NCI-H2171 (cell line): ENCODE data around the gene CREB5.

Experiments used
- DNase-seq: peaks from one replicate; lab custom pipeline; 2025; lab: John Stamatoyannopoulos, UW

CREB5 gene

DNA sequence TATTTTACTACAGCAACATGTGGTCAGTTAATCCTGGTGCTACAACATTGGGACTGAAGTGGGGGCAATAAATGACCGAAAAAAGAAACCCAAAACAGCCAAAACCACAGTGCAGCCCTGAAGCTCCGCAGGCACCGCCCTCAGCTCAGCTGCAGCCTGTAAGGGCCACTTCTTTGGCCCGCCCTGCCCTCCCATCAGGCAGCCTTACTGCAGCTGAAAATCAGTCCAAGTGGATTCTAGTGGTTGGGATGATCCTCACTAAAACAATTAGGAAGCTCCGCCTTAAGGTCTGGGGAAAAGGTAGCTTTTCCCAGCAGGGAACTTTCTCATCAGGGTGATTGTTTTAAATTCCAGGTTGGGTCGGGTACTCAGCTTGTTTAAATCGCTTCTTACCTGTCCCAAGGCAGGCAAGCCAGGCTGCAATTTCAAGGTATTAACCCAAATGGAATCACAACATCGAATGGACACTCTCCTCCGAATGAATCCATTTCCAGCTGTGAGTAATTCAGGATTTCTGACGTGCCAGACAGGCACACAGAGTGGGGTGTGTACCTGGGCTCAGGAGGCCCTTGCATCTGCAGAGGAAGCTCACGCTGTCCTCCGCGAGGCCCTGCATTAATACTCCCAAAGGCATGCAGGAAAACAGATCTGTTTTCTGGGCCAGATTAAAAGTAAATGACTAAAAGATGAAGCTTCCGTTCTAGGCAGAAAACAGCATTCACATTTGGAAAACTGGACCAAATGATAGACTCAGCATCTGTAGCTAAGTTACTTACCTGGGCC lies 104.3 kb downstream of the CREB5 start:
- no peak for DNase-seq

DNA sequence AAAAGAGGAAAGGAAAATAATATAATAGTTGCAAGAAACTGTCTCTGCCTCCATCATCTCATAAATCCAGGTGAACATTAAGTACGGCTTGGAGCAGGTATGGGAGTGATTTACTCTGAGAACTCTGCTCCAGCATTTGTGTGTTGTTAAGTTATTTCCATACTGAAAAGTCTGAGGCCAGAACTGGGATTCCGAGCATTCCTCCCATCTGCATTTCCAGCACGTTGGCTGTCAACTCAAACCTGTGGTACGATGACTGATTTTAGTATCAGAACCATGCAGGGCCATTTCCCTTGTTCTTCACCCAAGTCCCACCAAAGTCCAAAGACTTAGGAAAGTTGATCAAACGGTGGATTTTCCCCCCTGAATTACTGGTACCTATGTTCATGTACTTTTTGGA lies 104.9 kb downstream of the CREB5 start:
- DNase-seq: no peak

DNA sequence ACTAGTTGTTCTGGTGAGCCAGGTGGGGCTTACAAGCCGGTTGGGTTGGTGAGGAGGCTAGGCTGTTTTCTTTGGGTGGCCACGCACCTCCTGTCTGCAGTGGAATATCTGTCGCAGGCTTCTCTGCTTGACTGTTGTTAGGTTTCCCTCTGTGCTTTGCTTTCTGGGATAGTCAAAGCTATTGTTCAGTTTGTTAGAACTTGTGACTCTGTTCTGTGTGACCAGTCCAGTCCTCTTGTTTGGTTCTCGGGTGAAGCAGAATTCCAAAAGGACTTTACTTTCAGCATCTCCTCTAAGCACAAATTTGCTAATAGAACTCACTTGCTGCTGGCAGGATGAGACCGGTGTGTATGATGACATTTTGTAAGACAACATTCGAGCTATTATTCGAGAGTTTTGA lies 105.3 kb downstream of the CREB5 start:
- no peak for DNase-seq

DNA sequence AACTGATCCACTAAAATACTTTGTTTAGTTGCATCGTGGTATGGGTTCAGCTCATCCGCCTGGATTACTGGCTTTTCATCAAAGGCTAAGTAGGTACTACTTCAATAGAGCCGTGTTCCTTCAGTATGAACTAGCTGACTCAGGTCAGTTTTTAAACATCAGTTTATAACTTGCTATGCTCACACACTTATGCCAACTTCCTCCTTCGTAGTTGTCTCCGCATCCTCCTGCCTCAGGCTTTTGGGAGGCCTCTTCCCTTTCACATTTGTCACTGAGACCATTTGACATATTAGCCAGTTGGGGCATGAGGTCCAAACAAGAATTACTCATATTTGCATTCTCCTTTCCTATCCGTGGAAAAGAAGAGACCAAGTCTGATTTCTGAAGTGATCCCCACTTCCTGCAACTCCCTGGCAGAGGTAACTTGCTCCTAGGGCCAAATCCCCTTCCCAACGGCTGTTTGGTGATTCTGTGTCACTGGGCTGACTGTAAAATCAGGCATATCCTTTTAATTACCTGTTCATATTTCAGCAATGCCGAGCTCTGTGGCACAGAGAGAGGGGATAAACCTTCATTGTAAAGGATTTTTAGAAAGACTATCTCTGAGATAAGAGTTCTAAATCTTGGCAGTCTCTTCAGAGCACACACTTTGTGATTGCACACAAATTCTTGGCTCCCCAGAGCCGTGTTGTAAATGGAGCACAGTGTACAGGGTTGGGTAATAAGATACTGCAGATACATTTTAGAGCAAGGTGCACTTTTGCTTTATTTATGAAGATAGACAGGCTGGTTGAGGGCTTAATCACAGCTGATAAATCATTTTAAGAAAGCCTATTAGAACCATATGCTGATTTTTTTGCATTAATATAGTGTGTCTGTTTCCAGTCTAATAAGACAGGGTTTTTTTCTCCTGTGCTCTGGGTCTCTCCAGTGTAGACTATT lies 108.0 kb downstream of the CREB5 start:
- DNase-seq: no peak

DNA sequence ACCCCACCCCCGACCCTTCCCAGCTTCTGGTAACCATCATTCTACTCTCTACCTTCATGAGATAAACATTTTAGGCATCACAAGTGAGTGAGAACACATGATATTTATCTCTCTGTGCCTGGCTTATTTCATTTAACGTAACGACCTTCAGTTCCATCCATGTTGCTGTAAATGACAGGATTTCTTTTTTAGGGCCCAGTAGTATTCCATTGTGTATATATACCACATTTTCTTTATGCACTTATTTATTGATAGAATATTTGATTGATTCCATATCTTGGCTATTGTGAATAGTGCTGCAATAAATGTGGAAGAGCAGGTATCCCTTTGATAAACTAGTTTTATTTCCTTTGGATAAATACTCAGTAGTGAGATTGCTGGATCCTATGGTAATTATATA lies 112.7 kb downstream of the CREB5 start:
- no peak for DNase-seq

DNA sequence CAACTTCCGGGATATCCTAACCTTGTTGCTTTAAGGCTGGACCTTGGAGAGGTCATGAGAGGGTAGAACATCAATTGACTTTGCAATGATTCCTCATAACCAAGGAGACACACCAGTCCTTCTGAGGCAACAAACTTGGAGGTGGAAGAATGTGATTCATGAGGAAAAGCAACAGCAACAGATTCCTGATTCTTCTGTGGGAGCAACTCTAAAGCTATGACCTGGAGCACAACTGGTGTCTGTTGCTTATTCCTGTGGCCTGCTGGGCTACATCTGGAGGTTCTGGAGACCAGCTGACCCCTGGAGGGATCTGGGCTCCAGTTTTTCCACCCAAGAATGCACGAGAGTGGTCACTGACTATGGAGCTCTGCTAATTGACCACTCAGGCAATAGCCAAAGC lies 116.6 kb downstream of the CREB5 start:
- no peak for DNase-seq

DNA sequence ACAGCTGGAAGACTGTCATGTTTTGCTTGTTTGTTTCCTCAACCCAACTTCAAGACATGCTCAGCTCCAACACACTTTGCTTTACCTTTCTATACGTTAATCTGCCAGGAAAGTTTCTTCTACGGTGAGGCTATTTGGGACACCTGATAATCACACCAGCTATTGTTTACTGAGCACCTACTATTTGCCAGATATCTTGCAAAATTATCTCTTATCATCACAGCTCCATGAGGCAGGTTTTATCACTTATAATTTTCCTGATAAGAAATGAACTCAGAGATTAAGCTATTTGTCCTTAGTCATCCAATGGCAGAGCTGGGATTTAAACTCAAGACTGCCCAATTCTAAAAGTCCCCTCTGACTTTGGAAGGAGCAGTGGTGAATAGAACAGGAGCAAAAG lies 117.4 kb downstream of the CREB5 start:
- DNase-seq: no peak

DNA sequence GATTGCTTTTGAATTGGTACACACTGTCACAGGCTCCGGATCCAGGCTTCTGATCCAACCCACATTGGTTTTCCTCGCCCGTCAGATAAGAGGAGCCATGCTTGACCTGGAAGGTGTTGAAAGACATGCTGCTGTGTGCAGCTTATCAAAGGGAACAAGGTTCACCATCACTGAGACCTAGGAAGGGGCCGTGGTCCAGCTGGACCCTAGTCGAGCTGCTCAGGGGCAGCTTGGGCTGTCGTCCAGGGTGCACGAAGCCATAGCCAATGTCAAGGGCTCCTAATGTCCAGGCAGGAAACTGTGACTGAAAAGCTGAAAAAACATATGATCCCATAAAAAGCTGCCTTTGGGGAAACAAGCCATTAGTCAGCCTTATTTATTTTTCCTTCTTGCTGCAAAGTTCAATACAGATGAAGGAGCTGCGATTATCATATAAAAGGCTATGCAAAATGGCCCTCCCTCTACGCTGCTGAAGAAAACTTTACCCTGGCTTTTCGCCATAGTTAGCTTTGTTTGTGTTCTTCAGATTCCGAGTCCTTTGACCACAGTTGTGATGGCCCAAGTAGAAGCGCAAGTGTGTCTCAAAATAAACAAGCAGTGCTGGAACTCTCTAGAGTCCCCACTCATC lies 118.0 kb downstream of the CREB5 start:
- DNase-seq: no peak

DNA sequence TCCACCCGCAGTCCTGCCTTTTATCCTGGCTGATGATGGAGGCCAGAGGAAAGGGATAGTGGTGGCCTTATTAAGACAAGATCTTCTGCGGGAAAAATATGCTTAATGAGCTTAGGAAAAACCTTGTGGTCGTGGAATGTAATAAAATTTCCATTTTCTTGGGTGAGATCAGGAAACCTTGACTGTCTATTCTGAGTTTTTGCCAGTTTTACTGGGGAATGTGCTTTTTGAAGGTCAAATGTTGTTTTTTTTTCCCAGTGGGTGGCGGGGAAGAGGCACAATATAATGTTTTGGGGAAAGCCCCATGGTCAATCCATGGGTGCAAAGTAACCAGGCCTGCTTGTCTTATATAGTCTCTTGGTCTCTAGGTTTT lies 118.5 kb downstream of the CREB5 start:
- no peak for DNase-seq

DNA sequence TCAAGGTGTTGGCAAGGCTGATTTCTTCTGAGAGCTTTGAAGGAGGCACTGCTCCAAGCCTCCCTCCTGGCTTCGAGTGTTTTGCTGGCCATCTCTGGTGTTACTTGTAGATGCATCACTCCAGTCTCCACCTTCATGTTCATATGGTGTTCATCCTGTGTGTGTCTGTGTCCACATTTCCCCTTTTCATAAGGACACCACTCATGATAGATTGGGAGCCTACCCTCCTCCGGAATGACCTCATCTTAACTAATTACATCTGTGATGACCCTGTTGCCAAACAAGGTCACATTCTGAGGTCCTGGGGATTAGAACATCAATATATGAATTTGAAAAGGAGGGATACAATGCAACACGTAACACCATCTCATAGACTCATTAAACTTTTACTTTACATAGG lies 119.0 kb downstream of the CREB5 start:
- no peak for DNase-seq

DNA sequence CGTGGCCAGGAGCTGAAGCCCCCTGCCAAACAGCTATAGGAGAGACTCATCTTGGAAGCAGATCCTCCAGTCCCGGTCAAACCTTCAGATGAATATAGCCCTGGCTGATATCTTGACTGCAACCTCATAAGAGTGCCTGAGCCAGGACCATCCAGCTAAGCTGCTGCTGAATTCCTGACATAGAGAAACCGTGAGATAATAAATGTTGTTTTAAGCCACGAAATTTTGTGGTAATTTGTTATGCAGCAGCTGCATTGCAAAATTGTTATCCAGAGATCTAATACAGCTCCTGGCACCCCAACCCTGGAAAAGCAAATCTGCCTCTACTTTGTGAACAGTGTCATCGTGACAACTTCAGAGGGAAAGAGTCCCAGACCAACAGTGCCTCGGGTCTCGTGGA lies 119.9 kb downstream of the CREB5 start:
- no peak for DNase-seq

DNA sequence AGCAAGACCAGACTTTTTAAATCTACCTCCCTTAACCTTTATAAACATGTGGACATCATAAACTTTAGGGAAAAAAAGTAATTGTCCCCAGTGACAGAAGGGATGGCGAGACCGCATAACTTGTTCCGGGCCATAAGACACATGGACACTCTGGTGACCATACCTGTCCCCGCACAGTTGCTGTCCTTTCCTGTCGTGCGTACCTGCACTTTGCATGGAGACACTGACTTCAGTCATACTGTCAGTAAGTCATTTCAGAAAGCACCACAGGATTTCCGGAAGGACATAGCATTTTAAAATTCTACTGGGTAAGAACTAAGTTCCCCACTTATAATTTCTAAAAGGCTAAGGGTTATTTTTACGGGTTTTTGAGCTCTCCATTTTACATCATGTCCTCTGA lies 120.9 kb downstream of the CREB5 start:
- no peak for DNase-seq

DNA sequence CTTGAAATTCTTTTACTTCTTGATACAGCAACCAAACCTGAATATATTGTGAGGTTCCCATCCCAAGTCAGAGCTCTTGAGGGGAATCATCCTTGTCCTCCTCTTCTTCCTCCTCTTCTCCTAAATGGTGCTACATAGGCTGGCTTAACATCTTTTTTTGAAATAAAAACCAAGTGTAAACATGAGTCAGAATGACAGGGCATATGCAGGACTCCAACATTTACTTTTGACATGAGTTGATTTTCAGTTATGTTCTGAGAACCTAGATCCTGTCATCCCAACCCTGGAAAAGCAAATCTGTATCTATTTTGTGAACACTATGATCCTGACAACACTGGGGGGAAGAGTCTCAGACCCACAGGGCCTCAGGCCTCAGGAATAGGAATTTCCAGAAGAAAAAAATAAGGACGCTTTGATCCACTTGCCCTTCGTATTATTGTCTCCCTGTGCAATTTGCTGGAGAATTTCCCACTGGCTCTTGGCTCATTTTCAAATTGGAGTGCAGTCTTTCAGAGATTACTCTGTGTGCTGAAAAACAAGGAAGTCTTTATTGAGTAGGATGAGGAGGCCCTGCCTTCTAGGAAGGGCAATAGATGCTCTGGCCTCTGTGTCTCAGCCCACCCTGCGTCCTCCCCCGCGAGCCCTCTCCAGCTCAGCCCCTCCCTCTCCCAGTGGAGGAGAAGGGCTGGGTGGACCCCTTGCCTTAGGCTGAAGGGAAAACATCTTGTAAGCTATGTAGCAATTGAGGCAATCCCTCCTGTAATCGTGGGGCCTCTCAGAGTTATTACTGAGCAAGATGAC lies 121.6 kb downstream of the CREB5 start:
- no peak for DNase-seq

DNA sequence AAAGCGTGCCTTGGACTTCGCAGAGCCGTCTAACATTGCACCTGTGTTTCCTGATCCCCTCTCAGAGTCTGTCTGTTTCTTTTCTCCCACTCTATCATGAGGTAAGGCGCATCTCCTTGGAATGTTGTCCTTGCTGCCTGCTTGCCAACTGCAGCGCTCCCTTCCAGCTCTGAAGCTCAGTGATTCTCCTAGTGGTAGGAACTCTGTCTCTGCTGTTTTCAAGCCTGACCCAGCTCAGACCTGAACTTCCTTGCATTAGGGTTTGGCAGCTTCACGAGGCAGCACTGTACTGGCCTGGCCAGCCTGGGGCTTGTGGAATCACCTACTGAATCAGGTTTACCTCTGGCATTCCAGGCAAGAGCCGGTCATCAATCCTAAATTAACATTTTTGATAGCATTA lies 123.9 kb downstream of the CREB5 start:
- no peak for DNase-seq

DNA sequence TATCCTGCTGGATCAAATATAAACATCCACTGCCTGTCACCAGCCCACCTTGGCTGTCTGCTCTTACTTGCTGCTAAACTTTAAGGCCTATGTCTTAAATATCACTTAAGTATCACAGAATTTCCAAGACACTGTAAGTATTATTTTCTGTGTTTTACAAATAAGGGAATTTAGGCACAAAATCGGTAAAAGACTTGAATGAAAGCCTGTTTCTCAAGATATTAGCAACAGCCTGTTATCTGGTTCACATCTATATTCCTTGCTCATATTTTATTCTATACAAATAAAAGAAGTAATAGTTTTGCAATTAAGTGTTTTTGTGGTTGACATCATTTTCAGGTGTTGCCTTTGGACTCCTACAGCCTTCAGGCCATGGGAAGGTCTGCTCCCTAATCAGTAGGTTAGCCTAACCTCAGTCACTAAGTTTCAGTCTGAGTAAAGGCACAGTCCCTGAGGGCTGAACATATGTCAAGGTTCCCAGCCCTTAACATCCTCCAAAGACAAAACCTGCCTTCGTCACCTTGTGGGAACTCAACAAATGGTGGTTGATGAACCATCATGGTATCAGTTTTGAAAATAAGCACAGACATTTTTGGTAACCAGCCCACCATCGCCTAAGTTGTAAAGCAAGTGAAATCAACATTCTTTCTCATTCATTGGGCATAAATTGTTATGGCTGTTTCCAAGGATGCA lies 127.1 kb downstream of the CREB5 start:
- no peak for DNase-seq

DNA sequence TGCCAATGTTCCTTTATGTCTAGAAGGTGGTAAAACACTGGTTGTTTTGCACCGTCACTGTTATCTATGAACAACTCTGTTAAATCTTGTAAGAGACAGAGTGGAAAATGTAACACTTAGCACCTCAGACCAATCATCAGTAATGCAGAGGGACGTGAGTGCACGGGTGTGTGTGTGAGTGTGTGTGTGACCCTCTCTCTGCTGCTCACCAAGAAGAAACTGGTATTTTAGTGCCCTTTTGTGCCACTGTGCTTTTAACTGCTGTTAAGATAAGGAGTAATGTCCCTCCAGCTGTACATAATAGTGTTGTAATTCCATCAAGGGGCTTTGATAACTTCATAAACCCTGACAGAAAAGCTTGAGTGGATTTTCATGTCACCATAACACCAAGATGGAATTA lies 130.1 kb downstream of the CREB5 start:
- no peak for DNase-seq

DNA sequence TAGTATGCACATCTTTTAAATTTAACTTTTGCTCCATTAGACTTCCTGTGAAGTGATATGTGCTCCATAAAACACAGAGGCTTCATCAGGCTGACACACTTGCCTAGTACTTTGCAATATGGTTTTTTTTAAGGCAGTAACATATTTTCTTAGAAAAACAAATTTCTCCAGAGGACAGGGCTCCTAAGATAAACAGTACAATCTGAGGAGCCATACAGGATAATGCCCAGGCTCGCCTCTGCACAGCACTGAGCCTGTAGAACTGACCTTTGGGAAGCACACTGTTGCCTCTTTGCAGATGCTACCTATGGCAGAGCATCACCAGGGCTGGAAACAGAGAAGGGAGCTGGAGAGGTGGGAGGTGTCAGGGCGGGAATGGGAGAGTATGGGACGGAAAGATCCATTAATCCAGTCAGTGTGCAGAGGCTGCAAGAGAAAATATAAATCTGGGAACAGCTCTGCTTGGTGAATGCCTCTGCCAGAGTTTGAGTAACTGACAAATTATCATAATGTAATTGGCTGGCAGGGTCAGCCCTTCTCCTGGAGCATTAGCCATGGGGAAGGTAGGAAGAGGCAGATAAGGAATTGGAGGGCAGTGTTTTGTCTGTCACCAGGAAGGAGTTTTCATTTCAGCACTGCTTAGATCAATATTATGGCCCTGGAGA lies 132.3 kb downstream of the CREB5 start:
- no peak for DNase-seq

DNA sequence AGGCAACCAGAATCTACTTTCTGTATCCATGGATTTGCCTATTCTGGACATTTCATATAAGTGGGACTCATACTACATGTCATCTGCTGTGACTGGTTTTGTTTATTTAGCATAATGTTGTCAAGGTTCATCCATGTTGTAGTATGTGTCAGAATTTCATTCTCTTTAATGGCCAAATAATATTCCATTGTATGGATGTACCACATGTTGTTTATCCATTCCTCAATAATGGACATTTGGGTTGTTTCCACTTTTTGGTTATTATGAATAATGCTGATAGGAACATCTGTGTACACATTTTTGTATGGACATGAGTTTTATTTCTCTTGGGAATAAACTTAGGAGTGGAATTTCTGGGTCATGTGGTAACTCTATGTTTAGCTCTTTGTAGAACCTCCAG lies 133.7 kb downstream of the CREB5 start:
- no peak for DNase-seq

DNA sequence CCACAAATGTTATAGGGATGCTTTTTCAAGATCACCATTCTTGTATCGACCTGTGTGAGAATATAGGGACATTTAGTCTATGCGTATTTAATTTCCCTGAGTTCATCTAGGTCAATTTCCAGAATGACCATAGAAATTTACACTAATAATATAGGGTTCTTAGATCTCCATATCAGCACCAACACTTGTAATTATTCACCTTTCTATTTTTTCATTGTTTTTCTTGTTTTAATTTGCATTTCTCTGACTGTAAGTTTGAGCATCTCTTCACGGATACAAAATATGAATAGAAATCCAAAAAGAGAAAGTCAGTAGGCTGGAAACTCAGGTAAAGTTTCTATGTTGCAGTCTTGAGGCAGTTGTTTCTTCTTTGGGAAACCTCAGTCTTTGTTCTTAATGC lies 134.8 kb downstream of the CREB5 start:
- DNase-seq: no peak

DNA sequence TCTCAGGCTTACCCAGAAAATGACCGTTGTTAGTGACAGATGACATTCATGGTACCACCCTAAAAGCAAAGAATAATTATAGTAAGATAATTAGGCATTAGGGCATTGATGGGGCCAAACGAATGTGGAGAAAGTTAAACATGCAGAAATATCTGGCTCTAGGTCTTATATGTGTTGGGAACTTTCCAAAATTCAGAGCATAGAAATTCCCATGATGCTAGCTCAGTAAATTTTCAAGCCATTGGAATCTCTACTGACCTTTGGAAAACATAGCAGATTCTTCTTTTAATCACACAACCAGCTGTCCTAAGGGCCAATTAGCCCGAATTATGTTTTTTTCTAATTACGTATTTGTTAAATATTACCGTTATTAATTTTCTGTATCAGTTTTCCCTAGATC lies 136.1 kb downstream of the CREB5 start:
- DNase-seq: no peak

DNA sequence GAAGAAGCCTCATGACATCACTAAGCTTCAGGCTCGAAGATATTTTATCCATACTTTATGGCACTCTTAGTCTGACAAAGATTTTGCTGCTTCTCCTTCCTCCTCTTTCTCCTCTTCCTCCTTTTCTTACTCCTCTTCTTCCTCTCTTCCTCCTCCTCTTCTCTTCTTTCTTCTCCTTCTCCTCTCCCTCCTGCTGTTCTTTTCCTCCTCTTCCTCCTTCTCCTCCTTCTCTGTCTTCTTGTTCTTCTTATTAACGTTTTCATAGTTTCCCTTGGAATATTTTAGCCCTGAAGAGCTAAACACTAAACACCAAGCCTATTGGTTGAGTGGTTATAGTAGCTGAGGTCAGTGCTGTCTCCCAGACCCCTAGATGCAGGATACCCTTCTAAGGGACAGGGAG lies 137.7 kb downstream of the CREB5 start:
- no peak for DNase-seq
